Left lobe of liver (tissue), 2 donors: ENCODE measurements around the gene NTN5. TPM values are rescaled to one million over a fixed set of nuclear protein-coding genes. Genes with fewer than 3 reads are reported as not detected.
"Not testable (repeated sequence)": the region's sequence is repeated elsewhere in the genome, so short reads cannot be mapped to it uniquely, and the experiment has no call there.

Source experiments
- ATAC-seq: fragments of 200-7000 bp; cut with Tn5 transposase; one replicate; pipeline ENCODE4 v1.9.1; 2020; ENCODE audit warnings: mild to moderate bottlenecking, moderate library complexity
- DNase-seq: peaks from one replicate; pipeline ENCODE4 v3.0.0-alpha.2; 2020; ENCODE audit warnings: low spot score
- total RNA-seq: library from RNA; stranded (reverse); gene quantifications from one replicate; pipeline ENCODE4 v1.2.1, GENCODE V29; 2021
- donor health status: DM: no; HTN: no; CAD: no; lungs with moderate emphysema.
- donor health status: DM: no; HTN: yes; CAD: no.

The NTN5 gene, protein sequence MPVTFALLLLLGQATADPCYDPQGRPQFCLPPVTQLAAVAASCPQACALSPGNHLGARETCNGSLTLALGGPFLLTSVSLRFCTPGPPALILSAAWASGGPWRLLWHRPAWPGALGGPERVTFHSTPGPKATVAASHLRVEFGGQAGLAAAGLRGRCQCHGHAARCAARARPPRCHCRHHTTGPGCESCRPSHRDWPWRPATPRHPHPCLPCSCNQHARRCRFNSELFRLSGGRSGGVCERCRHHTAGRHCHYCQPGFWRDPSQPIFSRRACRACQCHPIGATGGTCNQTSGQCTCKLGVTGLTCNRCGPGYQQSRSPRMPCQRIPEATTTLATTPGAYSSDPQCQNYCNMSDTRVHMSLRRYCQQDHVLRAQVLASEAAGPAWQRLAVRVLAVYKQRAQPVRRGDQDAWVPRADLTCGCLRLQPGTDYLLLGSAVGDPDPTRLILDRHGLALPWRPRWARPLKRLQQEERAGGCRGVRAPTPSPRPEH
- total RNA-seq: 0.28 TPM

DNA sequence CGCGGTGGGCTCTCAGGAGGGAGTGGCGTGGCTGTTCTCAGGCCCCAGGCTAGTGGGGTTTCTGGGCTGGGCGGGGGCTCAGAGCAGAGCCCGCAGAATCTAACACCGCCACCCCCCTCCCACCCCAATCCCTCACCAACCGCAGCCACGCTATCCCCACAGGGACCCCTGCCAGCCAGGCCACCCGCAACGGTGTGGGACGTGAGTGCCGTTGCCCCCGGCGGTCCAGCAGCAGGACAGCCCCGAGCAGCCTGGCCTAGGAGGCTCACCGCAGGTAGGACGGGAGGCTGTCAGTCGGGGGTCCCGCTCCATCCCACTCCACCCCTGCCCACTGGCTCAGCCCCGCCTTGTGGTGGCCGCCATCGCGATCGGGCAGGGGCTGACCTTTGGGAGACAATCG is at the start of gene NTN5:
Gene NTN5 (minus strand): TSS at position 24 of the 400 bp plus-strand sequence. CDS start 2,031 bp downstream, outside the sequence.
- ATAC-seq: no peak

DNA sequence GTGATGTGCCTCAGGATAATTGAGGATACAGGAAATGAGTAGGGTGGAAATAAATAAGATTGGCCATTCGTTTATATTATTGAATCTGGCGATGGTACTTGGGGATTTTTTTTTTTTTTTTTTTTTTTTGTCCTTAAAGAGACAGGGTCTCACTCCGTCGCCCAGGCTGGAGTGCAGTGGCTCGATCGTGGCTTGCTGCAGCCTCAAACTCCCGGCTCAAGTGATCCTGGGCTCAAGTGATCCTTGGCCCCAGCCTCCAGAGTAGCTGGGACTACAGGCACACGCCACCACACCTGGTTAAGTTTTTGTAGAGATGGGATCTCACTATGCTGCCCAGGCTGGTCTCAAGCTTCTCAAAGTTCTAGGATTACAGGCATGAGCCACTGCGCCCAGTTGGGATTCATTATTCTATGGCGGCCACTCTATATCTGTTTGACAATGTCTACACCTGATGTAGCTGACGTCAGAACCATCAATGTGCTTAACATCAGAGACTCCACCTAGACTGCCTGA is 49.4 kb upstream of the NTN5 start:
- DNase-seq: no peak
- no peak for ATAC-seq

More for the DNA sequence above, at the start of gene NTN5:
- no peak for DNase-seq

DNA sequence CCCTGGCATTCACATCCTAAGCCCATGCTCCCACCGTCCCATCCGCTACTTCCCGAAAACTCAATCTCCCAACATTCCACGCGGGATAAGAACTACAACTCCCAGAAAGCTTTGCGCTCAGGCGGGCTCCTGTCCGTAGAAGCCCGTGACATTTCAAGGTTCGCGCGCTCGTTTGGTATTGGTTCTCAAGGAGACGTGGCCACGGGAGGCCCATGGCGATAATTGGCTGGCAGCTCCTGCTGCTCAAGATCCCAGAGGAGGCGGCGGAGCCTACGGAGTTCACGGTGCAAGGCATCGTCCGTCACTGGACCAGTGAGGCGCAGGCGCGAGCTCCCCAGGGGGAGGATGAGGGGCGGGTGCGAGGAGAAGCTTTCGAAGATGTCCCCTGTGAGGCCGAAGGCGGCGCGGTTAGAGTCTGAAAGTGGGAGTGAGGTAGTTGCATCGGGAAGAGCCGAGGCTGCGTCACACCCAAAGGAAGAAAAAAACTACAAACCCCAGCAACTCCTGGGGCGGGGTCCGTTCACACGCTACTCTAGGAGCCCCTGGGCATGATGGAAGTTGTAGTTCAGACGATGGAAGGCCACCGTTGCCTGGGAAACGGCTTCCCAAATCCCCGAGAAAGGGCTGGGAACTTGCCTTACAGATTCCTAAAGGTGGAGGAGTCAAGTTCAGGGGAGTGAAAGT is 47.9 kb upstream of the NTN5 start:
- peak; percentile 90 for ATAC-seq
- DNase-seq: peak; percentile 96

DNA sequence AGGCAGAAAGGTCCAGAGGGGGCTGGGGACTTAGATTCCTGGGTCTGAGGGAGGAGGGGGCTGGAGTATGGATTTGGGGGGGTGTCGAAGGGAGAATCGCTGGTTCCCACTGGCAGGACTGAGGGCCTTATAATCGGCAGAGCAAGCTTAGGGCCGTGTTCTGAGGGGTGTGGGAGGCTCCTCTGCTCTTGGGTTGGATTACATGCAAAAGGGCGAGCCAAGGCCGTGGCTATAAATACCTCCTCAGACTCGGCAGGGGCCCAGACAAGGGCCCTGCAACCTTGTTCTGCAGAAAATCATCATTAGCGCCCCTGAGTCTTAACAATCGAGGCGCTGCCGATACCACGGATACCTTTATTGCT is 47.4 kb upstream of the NTN5 start:
- ATAC-seq (no peak), DNase-seq (no peak)

DNA sequence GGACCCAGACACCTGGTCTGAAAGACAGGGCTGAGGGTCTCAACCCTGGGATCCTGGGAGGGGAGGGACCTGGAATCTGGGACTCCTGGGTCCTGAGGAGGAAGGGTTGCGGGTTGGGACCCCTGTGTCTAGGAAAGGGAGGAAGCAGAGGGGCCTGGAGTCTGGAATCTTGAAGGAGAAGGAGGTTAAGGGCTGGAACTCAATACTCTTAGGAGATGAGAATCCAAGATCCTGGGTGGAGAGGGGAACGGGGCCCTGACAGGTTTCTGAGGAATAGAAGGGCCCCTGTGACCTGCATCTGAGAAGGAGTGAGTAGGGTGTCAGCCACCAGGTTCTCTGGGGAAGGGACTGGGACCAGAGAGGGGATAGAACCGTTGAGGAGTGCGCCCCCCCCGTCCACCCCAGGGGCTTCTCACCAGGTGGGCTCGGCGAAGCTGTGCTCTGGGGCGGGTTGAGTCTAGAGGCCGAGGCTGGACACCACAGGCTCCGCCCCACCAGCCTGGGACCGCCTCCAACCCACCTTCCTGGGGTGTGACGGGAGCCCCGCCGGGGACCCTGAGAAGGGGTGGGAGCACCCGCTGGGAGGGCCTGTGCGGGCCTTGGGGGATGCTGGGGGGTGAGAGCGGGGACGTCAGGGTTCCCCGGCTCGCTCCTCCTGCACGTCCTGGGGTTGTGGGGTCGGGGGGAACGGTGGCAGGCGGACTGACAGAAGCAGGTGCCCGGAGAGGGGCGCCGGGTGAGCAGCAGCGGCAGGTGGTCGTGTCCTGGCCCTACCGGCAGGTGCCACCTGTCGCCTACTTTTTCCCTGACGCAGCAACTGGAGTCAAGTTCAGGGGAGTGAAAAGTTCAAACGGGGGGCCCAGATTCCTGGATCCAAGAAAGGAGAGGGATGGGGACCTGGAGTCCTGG is 46.7 kb upstream of the NTN5 start, which contains the start of gene MAMSTR:
Gene MAMSTR (minus strand): TSS at position 463 of the 909 bp plus-strand sequence. CDS start 694 bp downstream, outside the sequence.
- ATAC-seq: no peak
- no peak for DNase-seq

DNA sequence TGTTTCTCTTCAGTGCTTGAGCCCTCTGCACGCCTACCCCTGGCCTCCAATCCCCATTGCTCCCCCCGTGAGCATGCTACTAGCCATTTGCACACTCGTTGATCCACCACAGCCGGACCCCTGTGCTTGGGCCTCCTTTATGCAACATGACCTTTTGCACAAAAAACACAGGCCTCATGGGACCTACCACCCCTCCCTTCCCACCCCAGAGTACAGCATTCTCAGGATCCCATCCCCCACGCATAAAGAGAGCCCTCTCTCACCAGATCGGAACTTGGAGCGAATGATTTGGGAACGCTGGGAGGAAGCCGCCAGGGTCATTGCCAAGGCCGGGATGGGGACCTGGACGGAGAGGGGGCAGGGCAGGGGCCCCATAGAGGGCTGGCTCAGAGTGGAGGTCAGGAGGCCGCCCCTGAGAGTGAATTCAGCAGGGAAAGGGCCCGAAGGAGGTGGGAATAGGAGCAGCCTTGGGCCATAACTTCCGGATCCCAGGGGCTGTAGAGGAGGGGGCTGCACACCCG is 46.0 kb upstream of the NTN5 start:
- ATAC-seq (no peak), DNase-seq (no peak)

DNA sequence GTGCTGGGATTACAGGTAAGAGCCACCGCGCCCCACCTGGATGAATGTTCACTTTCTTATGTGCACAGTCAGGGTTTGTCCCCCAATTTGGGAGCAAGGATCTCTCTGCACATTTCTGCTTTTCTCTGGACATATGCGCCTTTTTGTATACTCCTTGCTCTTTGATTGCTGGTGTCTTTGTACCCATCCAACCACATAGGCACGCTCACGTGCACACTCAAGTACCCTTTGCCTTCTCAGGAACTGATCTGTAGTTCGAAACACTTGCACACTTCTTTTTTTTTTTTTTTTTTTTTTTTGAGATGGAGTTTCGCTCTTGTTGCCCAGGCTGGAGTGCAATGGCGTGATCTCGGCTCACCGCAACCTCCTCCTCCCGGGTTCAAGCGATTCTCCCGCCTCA is 45.3 kb upstream of the NTN5 start:
- not testable (repeated sequence) for DNase-seq, ATAC-seq

DNA sequence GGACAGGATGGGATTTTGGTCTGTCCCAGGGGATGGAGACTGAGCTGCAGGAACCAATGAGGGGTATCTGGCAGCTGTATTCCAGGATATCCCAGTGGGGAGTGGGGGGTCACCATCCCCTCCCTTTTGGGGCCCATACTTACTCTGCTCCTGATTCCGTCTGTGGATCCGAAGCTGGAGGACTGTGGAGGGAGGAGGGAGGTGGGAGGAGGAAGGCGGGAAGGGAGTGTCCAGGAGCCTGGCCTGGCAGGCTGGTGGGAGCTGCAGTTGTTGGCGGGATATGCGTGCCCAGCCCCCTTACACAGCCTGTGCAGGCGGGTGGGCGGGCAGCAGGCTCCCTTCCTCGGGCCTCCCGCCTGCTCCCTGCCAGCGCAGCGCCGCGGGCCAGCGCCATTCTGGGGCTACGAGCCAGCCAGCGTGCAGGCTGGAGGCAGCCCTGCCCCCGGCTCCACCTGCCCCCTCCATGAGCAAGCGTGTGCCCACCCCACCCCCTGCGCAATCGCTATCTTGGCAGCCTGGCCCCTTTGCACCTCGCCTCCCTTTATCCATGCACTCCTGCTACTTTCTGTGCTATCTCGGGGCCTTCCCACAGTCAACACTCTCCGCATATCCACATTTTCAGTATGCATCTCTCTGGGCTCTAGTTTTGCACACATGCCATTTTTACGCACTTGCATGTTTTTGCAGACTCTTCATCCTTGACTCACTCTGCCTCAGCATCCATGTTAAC is 43.9 kb upstream of the NTN5 start:
- ATAC-seq (no peak), DNase-seq (no peak)

DNA sequence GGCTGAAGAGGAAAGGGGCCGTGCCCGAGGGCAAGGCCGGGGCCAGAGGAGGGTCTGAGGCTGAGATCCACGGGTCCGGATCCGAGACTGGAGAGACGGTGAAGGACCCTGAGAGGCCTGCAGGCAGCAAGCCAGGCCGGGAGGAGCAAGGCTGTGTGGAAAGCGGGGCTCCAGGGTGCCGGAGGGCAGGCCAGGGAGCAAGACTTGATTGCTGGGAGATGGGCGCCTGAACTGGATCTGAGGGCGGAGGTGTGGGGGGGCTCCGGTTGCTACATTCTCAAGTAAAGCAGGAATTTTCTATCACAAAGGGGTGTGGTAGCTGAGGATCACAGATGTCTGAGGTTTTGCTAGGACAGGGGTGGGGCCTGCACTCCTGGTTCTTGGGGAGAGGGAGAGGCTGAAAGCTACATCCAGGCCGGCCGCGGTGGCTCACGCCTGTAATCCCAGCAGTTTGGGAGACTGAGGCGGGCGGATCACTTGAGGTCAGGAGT is 42.9 kb upstream of the NTN5 start:
- peak; percentile 57 for DNase-seq
- no peak for ATAC-seq

DNA sequence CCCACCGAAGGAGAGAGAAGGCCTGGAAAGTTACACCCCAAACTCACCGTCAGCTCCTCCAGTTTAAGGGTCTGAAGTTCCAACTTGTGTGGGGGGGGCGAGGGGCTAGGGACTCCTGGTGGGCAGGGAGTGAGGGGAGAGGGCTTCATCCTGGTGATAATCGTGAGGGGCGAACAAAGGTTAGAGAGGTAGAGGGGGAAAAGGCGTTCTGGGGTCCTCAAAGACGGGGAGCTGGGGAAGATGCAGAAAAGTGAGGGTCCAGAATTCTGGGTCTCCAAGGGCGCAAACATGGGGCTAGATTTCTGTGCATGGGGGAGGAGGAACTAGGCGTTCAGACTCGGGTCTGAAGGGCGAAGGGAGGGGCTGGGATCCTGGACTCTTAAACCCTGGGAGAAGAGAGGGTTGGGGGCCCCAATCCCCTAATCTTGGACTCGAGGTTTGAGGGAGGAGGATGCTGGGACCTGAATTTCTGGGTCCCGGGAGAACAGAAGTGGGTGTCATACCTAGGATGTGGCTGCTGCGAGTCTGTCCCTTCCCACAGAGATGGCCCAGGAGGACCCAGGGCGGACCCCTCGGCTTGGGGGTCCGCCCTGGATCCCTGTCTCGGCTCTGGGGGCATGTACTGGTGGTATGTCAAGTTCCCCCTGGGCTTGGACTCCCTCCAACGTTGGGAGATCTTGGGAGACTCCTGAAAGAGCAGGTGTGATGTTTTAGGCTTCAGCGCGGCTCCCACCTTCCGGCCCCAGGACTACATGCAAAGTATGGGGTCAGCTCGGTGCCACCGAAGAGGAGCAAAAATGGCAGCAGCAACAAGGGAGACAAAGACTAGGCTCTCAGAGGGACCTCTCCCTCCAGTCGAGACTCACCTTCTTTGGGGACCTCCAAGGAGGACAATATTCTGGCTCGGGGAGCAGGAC is 42.2 kb upstream of the NTN5 start:
- DNase-seq: no peak
- no peak for ATAC-seq

DNA sequence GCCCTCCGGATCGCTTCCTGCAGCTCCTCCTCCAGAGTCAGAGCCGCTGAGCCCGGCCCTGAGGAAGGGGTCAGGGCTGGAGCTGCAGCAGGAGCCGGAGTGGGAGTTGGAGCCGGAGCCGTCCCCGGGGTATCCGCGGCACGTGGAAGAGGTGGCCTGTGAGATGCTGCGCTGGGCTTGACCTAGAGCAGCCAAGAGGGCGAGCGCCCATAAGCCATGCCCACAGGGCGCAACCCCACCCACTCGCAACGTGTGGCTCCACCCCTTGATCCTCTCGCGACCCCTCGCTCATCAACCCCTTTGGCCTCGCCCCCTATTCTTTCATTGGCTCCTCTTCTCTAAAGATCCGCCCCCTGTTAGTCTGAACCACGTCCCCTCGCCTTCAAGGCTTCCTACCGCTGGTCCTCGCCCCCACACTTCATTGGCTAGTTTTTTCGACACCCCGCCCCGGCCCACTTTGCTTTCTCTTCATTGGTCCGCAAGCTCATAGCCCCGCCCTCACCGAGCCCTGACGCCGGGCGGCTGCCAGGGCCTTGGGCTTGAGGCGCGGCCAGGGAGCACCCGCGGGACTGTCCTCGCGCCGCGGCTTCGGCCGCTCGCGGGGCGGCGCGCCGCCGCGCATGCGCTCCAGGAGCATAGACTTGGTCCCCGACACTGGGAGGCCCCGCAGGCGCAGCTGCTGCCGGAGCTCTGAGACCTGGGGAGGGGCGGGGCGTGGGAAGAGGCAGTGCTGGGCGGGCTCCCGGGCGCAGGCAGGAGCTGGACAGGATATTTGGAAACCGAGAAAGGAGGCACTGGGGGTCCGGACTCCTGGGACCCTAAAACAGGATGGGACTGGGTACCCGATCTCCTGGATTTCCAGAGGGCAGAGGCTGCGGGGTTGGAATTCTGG is 41.3 kb upstream of the NTN5 start:
- ATAC-seq (peak; percentile 91), DNase-seq (peak; percentile 99)

DNA sequence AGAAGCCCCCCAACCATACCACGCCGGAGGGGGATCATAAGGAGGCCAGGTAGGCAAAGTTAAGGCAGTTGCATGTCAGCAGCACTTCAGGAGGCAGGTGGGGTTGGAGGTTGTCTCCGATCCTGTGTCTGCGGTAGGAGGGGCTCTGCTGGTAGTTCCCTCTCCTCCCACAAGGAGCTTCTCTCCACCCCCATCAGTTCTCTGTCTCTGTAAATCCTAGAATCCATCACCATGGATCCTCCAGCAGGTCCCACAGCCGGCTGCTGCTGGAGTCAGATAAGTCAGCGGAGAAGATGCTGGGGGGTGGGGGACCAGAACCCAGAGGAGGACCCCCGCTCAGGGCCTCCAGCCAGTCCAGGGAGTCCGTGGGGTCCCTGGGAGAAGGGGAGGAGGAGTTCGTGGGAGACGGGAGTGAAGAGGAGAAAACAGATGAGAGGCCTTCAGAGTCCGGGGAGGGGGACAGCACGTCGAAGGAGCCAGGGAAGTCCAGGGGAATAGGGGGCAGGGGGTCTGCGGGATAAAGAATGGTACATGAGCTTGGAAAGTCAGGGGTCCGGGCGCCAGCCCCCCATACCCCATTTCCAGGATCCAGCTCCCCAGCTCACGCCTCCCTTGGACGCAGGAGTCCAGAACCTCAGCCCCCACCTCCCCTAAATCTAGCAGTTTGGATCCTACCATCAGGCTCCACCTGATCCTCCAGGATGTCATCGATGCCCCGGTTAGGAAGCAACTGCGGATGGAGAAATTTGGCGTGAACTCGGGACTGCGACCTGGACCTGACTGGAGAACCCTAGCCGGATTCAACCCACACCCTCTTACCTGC is 40.4 kb upstream of the NTN5 start:
- no peak for ATAC-seq
- DNase-seq: no peak

DNA sequence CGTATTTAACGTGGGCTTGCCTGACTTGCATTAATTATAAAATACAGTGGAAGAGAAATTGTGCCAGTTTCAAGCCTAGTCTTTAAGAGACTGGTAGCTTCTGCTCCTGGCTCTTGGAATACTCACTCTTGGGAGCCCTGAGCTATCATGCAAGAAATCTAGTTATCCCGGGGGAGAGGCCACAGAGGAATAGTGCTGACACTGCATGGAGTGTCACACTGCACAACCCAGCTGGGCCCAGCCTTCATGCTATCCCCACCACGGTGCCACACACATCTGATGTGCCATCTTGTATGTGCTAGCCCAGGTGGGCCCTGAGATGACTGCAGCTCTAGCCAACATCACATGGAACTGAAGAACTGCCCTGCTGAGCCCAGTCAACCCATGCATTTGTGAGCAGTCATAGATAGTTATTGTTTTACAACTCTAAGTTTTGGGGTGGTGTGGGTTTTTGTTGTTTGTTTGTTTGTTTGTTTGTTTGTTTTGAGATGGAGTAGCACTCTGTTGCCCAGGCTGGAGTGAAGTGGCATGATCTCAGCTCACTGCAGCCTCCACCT is 38.4 kb upstream of the NTN5 start:
- DNase-seq: no peak
- no peak for ATAC-seq

DNA sequence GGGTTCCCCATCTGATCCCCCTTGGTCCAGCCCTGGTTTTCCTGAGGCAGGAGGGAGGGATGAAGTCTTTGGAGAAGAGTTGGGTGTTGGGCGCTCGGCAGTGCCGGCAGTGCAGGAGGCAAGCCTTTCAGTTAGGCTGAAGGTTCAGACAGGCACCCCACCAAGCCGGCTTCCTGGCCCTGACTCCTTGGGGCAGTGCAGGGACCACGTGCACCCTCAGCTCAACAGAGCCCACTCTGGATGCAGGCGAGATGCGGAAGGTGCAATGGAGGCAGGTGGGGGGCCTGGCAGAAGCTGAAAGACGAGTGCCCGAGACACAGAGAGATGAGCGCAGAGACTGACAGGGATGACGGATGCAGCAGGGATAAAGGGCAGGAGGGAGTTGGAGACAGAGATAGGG is 35.7 kb upstream of the NTN5 start:
- DNase-seq (no peak), ATAC-seq (no peak)

DNA sequence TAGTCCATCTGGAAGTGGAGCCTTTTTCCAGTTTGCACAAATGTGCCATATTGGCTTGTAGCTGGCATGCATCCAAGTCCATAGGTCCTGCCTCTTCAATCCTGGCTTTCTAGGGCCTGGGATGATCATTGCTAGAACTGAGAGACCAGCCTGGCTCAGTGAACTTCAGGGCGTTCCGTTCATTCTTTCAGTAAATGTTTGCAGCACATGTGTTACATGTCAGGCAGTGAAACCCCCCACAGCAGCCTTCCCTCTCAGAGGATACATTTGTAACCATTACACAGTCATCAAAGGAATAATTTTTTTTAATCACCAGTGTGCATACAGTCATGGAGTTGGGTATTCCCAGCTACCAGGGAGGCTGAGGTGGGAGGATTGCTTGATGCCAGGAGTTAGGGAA is 32.6 kb upstream of the NTN5 start:
- DNase-seq (no peak), ATAC-seq (no peak)

DNA sequence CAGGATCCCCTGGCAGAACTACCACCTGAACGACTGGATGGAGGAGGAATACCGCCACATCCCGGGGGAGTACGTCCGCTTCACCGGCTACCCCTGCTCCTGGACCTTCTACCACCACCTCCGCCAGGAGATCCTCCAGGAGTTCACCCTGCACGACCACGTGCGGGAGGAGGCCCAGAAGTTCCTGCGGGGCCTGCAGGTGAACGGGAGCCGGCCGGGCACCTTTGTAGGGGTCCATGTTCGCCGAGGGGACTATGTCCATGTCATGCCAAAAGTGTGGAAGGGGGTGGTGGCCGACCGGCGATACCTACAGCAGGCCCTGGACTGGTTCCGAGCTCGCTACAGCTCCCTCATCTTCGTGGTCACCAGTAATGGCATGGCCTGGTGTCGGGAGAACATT is 30.5 kb upstream of the NTN5 start:
- ATAC-seq: no peak

More for the DNA sequence above, 30.5 kb upstream of the NTN5 start:
- DNase-seq: no peak
